ENCODE data around the gene CDC42SE2. TPM values are rescaled to one million over a fixed set of nuclear protein-coding genes. Genes with fewer than 3 reads are reported as not detected.
A peak's percentile ranks its signal among the peaks of the same experiment; 100 is the strongest.

Gene CDC42SE2
- total RNA-seq, 6 experiments from 2014 or later, result 14.2 to 18.0 (median 16.4) TPM

- TF ChIP-seq, protein P1, sequence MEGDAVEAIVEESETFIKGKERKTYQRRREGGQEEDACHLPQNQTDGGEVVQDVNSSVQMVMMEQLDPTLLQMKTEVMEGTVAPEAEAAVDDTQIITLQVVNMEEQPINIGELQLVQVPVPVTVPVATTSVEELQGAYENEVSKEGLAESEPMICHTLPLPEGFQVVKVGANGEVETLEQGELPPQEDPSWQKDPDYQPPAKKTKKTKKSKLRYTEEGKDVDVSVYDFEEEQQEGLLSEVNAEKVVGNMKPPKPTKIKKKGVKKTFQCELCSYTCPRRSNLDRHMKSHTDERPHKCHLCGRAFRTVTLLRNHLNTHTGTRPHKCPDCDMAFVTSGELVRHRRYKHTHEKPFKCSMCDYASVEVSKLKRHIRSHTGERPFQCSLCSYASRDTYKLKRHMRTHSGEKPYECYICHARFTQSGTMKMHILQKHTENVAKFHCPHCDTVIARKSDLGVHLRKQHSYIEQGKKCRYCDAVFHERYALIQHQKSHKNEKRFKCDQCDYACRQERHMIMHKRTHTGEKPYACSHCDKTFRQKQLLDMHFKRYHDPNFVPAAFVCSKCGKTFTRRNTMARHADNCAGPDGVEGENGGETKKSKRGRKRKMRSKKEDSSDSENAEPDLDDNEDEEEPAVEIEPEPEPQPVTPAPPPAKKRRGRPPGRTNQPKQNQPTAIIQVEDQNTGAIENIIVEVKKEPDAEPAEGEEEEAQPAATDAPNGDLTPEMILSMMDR (IDR thresholded peaks at IDR 0.05), result no peak
- no peaks in the 10 kb centered on the region for H3K9me3 Mint-ChIP-seq
Measured at GRCh38 chr5:131353991-131354390, 90.1 kb downstream of the CDC42SE2 start.

GRCh38 chr5:131355971-131356528 is 92.2 kb downstream of the CDC42SE2 start:
- H3K27me3 Mint-ChIP-seq (ENCODE audit: insufficient read depth), result no peaks in the 10 kb centered on the region
- H3K27ac Mint-ChIP-seq, result peak overlapping the region; percentile 67
- DNase-seq, result peak; percentile 15
- H3K4me1 Mint-ChIP-seq (ENCODE audit: low read depth), result peaks cover 31% of the 10 kb centered on the region
- H3K36me3 Mint-ChIP-seq (ENCODE audit: low read depth), result peaks cover 5% of the 10 kb centered on the region; the same call in 1 of the 2 replicates
- TF ChIP-seq, protein P1 (IDR thresholded peaks at IDR 0.05), result no peak
- no peaks in the 10 kb centered on the region for H3K9me3 Mint-ChIP-seq
- peak overlapping the region; percentile 58 for H3K4me3 Mint-ChIP-seq

More at GRCh38 chr5:131353991-131354390, 90.1 kb downstream of the CDC42SE2 start:
- Mint-ChIP-seq H3K36me3 (ENCODE audit: low read depth) (no peaks in the 10 kb centered on the region), H3K4me1 (ENCODE audit: low read depth) (peaks cover 31% of the 10 kb centered on the region), H3K27me3 (ENCODE audit: insufficient read depth) (no peaks in the 10 kb centered on the region), H3K27ac (no peak overlapping the region), H3K4me3 (no peak overlapping the region)
- DNase-seq, result no peak

GRCh38 chr5:131356619-131357018 is 92.8 kb downstream of the CDC42SE2 start:
- TF ChIP-seq, protein P1 (IDR thresholded peaks at IDR 0.05), result no peak
- no peak overlapping the region for H3K27ac Mint-ChIP-seq
- DNase-seq, result no peak
- H3K4me1 Mint-ChIP-seq (ENCODE audit: low read depth), result peaks cover 31% of the 10 kb centered on the region
- peaks cover 5% of the 10 kb centered on the region; the same call in 1 of the 2 replicates for H3K36me3 Mint-ChIP-seq (ENCODE audit: low read depth)
- no peak overlapping the region for H3K4me3 Mint-ChIP-seq
- H3K27me3 Mint-ChIP-seq (ENCODE audit: insufficient read depth), result no peaks in the 10 kb centered on the region
- H3K9me3 Mint-ChIP-seq, result no peaks in the 10 kb centered on the region

- peaks cover 8% of the 10 kb centered on the region for H3K36me3 Mint-ChIP-seq (ENCODE audit: low read depth)
- DNase-seq, result no peak
- no peak overlapping the region for H3K27ac Mint-ChIP-seq
- no peaks in the 10 kb centered on the region; the same call in 1 of the 2 replicates for H3K27me3 Mint-ChIP-seq (ENCODE audit: insufficient read depth)
- peaks cover 31% of the 10 kb centered on the region for H3K4me1 Mint-ChIP-seq (ENCODE audit: low read depth)
- H3K4me3 Mint-ChIP-seq, result no peak overlapping the region
- no peaks in the 10 kb centered on the region for H3K9me3 Mint-ChIP-seq
- TF ChIP-seq, protein P1 (IDR thresholded peaks at IDR 0.05), result no peak
Measured at GRCh38 chr5:131357739-131358561, 94.1 kb downstream of the CDC42SE2 start.

GRCh38 chr5:131361677-131362315 is 97.9 kb downstream of the CDC42SE2 start:
- peaks cover 26% of the 10 kb centered on the region for H3K4me1 Mint-ChIP-seq (ENCODE audit: low read depth)
- DNase-seq, result no peak
- H3K27me3 Mint-ChIP-seq (ENCODE audit: insufficient read depth), result peaks cover 2% of the 10 kb centered on the region
- H3K9me3 Mint-ChIP-seq, result no peaks in the 10 kb centered on the region
- TF ChIP-seq, protein P1 (IDR thresholded peaks at IDR 0.05), result no peak
- H3K4me3 Mint-ChIP-seq, result no peak overlapping the region
- no peak overlapping the region for H3K27ac Mint-ChIP-seq
- H3K36me3 Mint-ChIP-seq (ENCODE audit: low read depth), result peaks cover 8% of the 10 kb centered on the region

Data from HFFc6 (cell line).